H9 (cell line): ENCODE results near the gene ITPR1. TPM values are rescaled to one million over a fixed set of nuclear protein-coding genes. Genes with fewer than 3 reads are reported as not detected.

Experiments used
- DNase-seq: peaks from one replicate; pipeline ENCODE4 v3.0.0-alpha.2; 2017
- H2AFZ ChIP-seq: one replicate; pipeline ENCODE4 v1.6.1; 2013; ENCODE audit warnings: mild to moderate bottlenecking, low read length, control low read depth, moderate library complexity
- H2AK5ac ChIP-seq: 2 replicates; pipeline ENCODE4 v1.6.1; 2013; ENCODE audit warnings: low read length, control low read depth, mixed read lengths; ENCODE audit not compliant: insufficient read length
- H2BK120ac ChIP-seq: one replicate; pipeline ENCODE4 v1.6.1; 2013; ENCODE audit warnings: low read depth, mild to moderate bottlenecking, low read length, control low read depth, inconsistent platforms; ENCODE audit not compliant: poor library complexity, severe bottlenecking
- H2BK12ac ChIP-seq: 2 replicates; pipeline ENCODE4 v1.6.1; 2013; ENCODE audit warnings: low read length, control low read depth, mixed read lengths, low read depth; ENCODE audit not compliant: insufficient read length
- H2BK15ac ChIP-seq: 2 replicates; pipeline ENCODE4 v1.6.1; 2013; ENCODE audit warnings: low read depth, low read length, control low read depth
- H2BK20ac ChIP-seq: one replicate; pipeline ENCODE4 v1.6.1; 2013; ENCODE audit warnings: low read depth, mild to moderate bottlenecking, low read length, control low read depth, inconsistent platforms; ENCODE audit not compliant: poor library complexity, severe bottlenecking
- H2BK5ac ChIP-seq: 2 replicates; pipeline ENCODE4 v1.6.1; 2013; ENCODE audit warnings: low read length, control low read depth, mixed read lengths; ENCODE audit not compliant: insufficient read length
- H3K14ac ChIP-seq: 2 replicates; pipeline ENCODE4 v1.6.1; 2013; ENCODE audit warnings: low read length, control low read depth; ENCODE audit not compliant: insufficient read depth
- H3K18ac ChIP-seq: 2 replicates; pipeline ENCODE4 v1.6.1; 2013; ENCODE audit warnings: low read depth, mild to moderate bottlenecking, mixed read lengths, low read length, control low read depth; ENCODE audit not compliant: insufficient read length
- H3K23ac ChIP-seq: 2 replicates; pipeline ENCODE4 v1.6.1; 2013; ENCODE audit warnings: low read length, control low read depth, mixed read lengths, low read depth; ENCODE audit not compliant: insufficient read length
- H3K23me2 ChIP-seq: 2 replicates; pipeline ENCODE4 v1.6.1; 2013; ENCODE audit warnings: low read depth, mild to moderate bottlenecking, mixed read lengths, low read length, control low read depth; ENCODE audit not compliant: insufficient read length, poor library complexity, severe bottlenecking
- H3K27ac ChIP-seq: 2 replicates; pipeline ENCODE4 v1.5.1; 2013; ENCODE audit warnings: low read length, control low read depth, mixed read lengths, low read depth; ENCODE audit not compliant: insufficient read length
- H3K27me3 ChIP-seq: 2 replicates; pipeline ENCODE4 v1.6.1; 2013; ENCODE audit warnings: low read length, control low read depth, inconsistent platforms; ENCODE audit not compliant: insufficient read depth
- H3K4ac ChIP-seq: 2 replicates; pipeline ENCODE4 v1.6.1; 2013; ENCODE audit warnings: low read depth, mild to moderate bottlenecking, control low read depth, inconsistent platforms, low read length, moderate library complexity
- H3K4me1 ChIP-seq: 2 replicates; pipeline ENCODE4 v1.6.1; 2013; ENCODE audit warnings: low read length, control low read depth, inconsistent platforms; ENCODE audit not compliant: insufficient read depth
- H3K4me2 ChIP-seq: 2 replicates; pipeline ENCODE4 v1.6.1; 2013; ENCODE audit warnings: low read length, control low read depth, mixed read lengths; ENCODE audit not compliant: insufficient read length, insufficient read depth
- H3K56ac ChIP-seq: 2 replicates; pipeline ENCODE4 v1.6.1; 2013; ENCODE audit warnings: low read depth, mild to moderate bottlenecking, mixed read lengths, low read length, control low read depth; ENCODE audit not compliant: insufficient read length
- H3K79me1 ChIP-seq: 2 replicates; pipeline ENCODE4 v1.6.1; 2013; ENCODE audit warnings: low read depth, mild to moderate bottlenecking, moderate library complexity, low read length, control low read depth, inconsistent platforms; ENCODE audit not compliant: insufficient read depth, poor library complexity, severe bottlenecking
- H3K79me2 ChIP-seq: 2 replicates; pipeline ENCODE4 v1.6.1; 2013; ENCODE audit warnings: low read length, control low read depth, inconsistent platforms; ENCODE audit not compliant: insufficient read depth
- H3K9ac ChIP-seq: 2 replicates; pipeline ENCODE4 v1.6.1; 2013; ENCODE audit warnings: low read length, control low read depth, mixed read lengths; ENCODE audit not compliant: insufficient read length; ENCODE audit errors: extremely low read depth
- H3K9me3 ChIP-seq: one replicate; pipeline ENCODE4 v1.6.1; 2013; ENCODE audit warnings: low read depth, low read length, inconsistent platforms; ENCODE audit not compliant: control insufficient read depth
- H3T11ph ChIP-seq: one replicate; pipeline ENCODE4 v1.6.1; 2013; ENCODE audit warnings: mild to moderate bottlenecking, low read length, control low read depth, inconsistent platforms
- H4K20me1 ChIP-seq: one replicate; pipeline ENCODE4 v1.6.1; 2013; ENCODE audit not compliant: control insufficient read depth, insufficient read length, insufficient read depth
- H4K5ac ChIP-seq: 2 replicates; pipeline ENCODE4 v1.6.1; 2013; ENCODE audit warnings: low read depth, mild to moderate bottlenecking, mixed read lengths, low read length, control low read depth; ENCODE audit not compliant: insufficient read length
- H4K8ac ChIP-seq: replicated peaks from 2 replicates; pipeline ENCODE4 v1.6.1; 2013; ENCODE audit warnings: low read length, control low read depth, mixed read lengths, low read depth; ENCODE audit not compliant: insufficient read length
- H4K91ac ChIP-seq: 2 replicates; pipeline ENCODE4 v1.6.1; 2013; ENCODE audit warnings: low read depth, mild to moderate bottlenecking, moderate library complexity, mixed read lengths, low read length, control low read depth; ENCODE audit not compliant: insufficient read length
- H3K27ac Mint-ChIP-seq, 3 experiments: 2 replicates in 2 of 3; 3 replicates in 1 of 3; pipeline ENCODE4 v1.8.0; 2020 to 2021; ENCODE audit warnings: mixed read lengths in 3 of 3, mild to moderate bottlenecking in 1 of 3, moderate library complexity in 1 of 3
- H3K27me3 Mint-ChIP-seq: 2 replicates; pipeline ENCODE4 v1.8.0; 2021; ENCODE audit warnings: low read depth, mild to moderate bottlenecking, moderate library complexity, mixed read lengths
- H3K36me3 Mint-ChIP-seq, 3 experiments: 2 replicates in 2 of 3; 3 replicates in 1 of 3; pipeline ENCODE4 v1.8.0; 2020 to 2021; ENCODE audit warnings: low read depth in 3 of 3, mixed read lengths in 3 of 3; ENCODE audit not compliant: insufficient read depth in 1 of 3
- H3K4me1 Mint-ChIP-seq, 2 experiments: 2 replicates each; pipeline ENCODE4 v1.8.0; 2020; ENCODE audit warnings: mixed read lengths in 2 of 2
- H3K4me3 Mint-ChIP-seq, 2 experiments: 2 replicates in 1 of 2; 3 replicates in 1 of 2; pipeline ENCODE4 v1.8.0; 2020 to 2021; ENCODE audit warnings: mild to moderate bottlenecking in 2 of 2, mixed read lengths in 2 of 2, moderate library complexity in 1 of 2
- H3K9me3 Mint-ChIP-seq, 2 experiments: 2 replicates in 1 of 2; 3 replicates in 1 of 2; pipeline ENCODE4 v1.8.0; 2020; ENCODE audit warnings: mild to moderate bottlenecking in 2 of 2, mixed read lengths in 2 of 2, moderate library complexity in 1 of 2
- WGBS: extraction: QIAGEN DNeasy Blood & Tissue Kit; methylation state at CpG from one replicate; pipeline ENCODE4 v1.1.7; 2013; ENCODE audit warnings: missing lambda C conversion rate, low lambda C conversion rate, mixed read lengths; ENCODE audit not compliant: insufficient read length; ENCODE audit errors: extremely low coverage; 5-methylcytosine and 5-hydroxymethylcytosine counted together
- total RNA-seq: library from RNA; stranded (reverse); gene quantifications from 2 replicates; pipeline ENCODE4 v1.2.1, GENCODE V29; 2021
- TF ChIP-seq, protein P1 (sequence below): fragments of 200-600 bp; sonication (generic); conservative IDR thresholded peaks from 3 replicates; pipeline ENCODE4 v1.8.0; 2021; ENCODE audit warnings: antibody characterized with exemption, mild to moderate bottlenecking

ITPR1 gene
- total RNA-seq, 1 experiment from 2014 or later: 4.2 TPM

DNA sequence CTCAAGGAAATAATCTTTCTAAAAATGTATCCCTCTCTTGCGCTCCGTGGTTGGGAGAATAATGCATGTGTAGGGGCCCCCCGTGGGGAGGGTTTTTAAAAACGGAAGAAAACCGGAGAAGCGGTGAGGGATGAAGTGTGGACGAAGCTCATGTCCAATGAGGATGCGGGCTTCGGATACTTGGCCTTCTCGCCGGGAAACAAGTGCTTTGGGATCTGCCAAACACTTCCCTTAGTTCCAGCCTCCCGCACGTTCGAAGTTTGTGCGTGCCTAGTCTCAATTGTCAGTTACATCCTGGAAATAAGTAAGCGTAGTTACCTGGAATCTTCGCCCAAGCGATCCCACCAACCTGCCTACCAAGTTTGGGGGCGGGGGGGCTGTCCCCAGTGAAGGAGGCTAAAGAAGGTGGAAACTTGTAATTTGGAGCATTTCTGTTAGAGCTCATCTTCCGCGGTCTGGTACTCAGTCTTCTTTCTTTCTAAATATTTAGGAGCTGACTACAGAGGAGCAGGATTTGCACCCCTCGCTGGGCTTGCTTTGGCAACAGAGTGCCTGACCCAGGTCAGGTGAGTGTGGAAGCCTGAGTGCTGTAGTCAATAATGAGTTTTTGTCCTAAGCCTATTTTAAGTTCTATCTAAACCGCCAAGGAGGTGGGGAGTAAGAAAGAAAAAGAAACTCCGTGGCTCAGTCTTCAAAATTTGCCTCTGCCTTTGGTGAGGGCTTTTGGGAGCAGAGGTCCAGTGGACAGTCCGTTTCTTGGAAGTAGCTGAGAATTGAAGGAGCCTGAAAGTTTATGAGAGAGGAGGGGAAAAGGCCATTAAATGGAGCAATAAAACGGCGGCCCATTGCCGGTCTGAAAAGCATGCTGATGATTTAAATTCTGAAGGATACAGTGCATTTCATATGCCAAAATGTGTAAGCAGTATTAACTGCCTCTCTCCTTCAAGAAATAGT is 1.1 kb downstream of the ITPR1 start:
- H2AFZ ChIP-seq: peak overlapping the region; percentile 32
- H2AK5ac ChIP-seq: no peak overlapping the region
- H4K5ac ChIP-seq: no peak overlapping the region
- 0 out of 2 replicates have a peak, but pooled peaks cover 2% of the 10 kb centered on the region for H3K4me1 ChIP-seq
- no peak overlapping the region for H2BK5ac ChIP-seq
- H3K23ac ChIP-seq: no peak overlapping the region
- H4K8ac ChIP-seq: no peak overlapping the region
- H3K18ac ChIP-seq: no peak overlapping the region
- peak; percentile 48 for DNase-seq
- TF ChIP-seq, protein P1, sequence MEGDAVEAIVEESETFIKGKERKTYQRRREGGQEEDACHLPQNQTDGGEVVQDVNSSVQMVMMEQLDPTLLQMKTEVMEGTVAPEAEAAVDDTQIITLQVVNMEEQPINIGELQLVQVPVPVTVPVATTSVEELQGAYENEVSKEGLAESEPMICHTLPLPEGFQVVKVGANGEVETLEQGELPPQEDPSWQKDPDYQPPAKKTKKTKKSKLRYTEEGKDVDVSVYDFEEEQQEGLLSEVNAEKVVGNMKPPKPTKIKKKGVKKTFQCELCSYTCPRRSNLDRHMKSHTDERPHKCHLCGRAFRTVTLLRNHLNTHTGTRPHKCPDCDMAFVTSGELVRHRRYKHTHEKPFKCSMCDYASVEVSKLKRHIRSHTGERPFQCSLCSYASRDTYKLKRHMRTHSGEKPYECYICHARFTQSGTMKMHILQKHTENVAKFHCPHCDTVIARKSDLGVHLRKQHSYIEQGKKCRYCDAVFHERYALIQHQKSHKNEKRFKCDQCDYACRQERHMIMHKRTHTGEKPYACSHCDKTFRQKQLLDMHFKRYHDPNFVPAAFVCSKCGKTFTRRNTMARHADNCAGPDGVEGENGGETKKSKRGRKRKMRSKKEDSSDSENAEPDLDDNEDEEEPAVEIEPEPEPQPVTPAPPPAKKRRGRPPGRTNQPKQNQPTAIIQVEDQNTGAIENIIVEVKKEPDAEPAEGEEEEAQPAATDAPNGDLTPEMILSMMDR: no peak
- H3K9ac ChIP-seq: no peak overlapping the region
- peak overlapping the region in 1 of 3 experiments; percentile 85; a peak in 2 of 7 replicates for H3K27ac Mint-ChIP-seq
- H2BK120ac ChIP-seq: no peak overlapping the region
- H3K14ac ChIP-seq: no peak overlapping the region
- peaks cover 16% of the 10 kb centered on the region for H3K23me2 ChIP-seq
- H4K91ac ChIP-seq: no peak overlapping the region
- WGBS: no CpG with 5 or more reads among the region's 28 CpGs
- H3K36me3 Mint-ChIP-seq: no peaks in the 10 kb centered on the region
- H4K20me1 ChIP-seq: no peaks in the 10 kb centered on the region
- H3K4me1 Mint-ChIP-seq: peaks cover 13 to 16% of the 10 kb centered on the region in 2 experiments
- no peaks in the 10 kb centered on the region for H3K9me3 Mint-ChIP-seq
- H3K27me3 Mint-ChIP-seq: peaks cover 46% of the 10 kb centered on the region
- H3K4ac ChIP-seq: no peak overlapping the region
- no peaks in the 10 kb centered on the region for H3K9me3 ChIP-seq
- H2BK12ac ChIP-seq: no peak overlapping the region
- peak overlapping the region; percentile 65 for H3K4me2 ChIP-seq
- no peak overlapping the region for H3K56ac ChIP-seq
- no peak overlapping the region for H3K27ac ChIP-seq
- no peaks in the 10 kb centered on the region for H3K79me2 ChIP-seq
- H3K4me3 Mint-ChIP-seq: peak overlapping the region; percentile 88 to 92
- H3K27me3 ChIP-seq: no peaks in the 10 kb centered on the region
- no peaks in the 10 kb centered on the region for H3K79me1 ChIP-seq
- no peak overlapping the region for H2BK15ac ChIP-seq
- no peak overlapping the region for H3T11ph ChIP-seq
- H2BK20ac ChIP-seq: no peak overlapping the region
